HepG2 (cell line): ENCODE results near the gene ANKRD40. TPM values are rescaled to one million over a fixed set of nuclear protein-coding genes. Genes with fewer than 3 reads are reported as not detected.

Experiments used
- ARHGAP35 ChIP-seq: sonication (generic); formaldehyde crosslinking; IDR thresholded peaks from 2 replicates; pipeline ENCODE4 v1.9.0; 2022; ENCODE audit warnings: mild to moderate bottlenecking, inconsistent platforms, moderate library complexity, missing genetic modification reagents, borderline replicate concordance
- CHCHD3 ChIP-seq: sonication (generic); formaldehyde crosslinking; IDR thresholded peaks from 2 replicates; pipeline ENCODE4 v1.8.0; 2022; ENCODE audit warnings: mild to moderate bottlenecking, missing genetic modification reagents, moderate library complexity
- GZF1 ChIP-seq: sonication (generic); formaldehyde crosslinking; IDR thresholded peaks from 2 replicates; pipeline ENCODE4 v1.5.1; 2020; ENCODE audit warnings: mild to moderate bottlenecking, missing genetic modification reagents
- HNF4A ChIP-seq: sonication (generic); formaldehyde crosslinking; IDR thresholded peaks from 2 replicates; pipeline ENCODE4 v1.4.0; 2020; ENCODE audit warnings: missing genetic modification reagents
- KLF16 ChIP-seq, 2 experiments: sonication (generic) in 1 of 2; formaldehyde crosslinking in 1 of 2; IDR thresholded peaks; 2 replicates each; pipeline versions ENCODE4 v1.6.1 to v1.8.0; 2016 to 2023; ENCODE audit warnings: missing genetic modification reagents in 2 of 2, missing compliant biosample characterization in 1 of 2
- MAX ChIP-seq: IDR thresholded peaks from 2 replicates; pipeline ENCODE4 v1.6.1; 2012; ENCODE audit warnings: inconsistent platforms
- MEIS1 ChIP-seq: sonication (generic); formaldehyde crosslinking; IDR thresholded peaks from 2 replicates; pipeline ENCODE4 v1.9.0; 2021; ENCODE audit warnings: mild to moderate bottlenecking, missing genetic modification reagents, moderate library complexity, borderline replicate concordance
- NONO ChIP-seq, 2 experiments: fragments of 450-650 bp in 1 of 2; sonication (generic) in 1 of 2; formaldehyde crosslinking in 1 of 2; IDR thresholded peaks in 1 of 2; conservative IDR thresholded peaks in 1 of 2; 2 replicates each; pipeline versions ENCODE4 v1.6.1 to v1.8.0; 2017 to 2022; ENCODE audit warnings: mild to moderate bottlenecking in 1 of 2, missing genetic modification reagents in 1 of 2, moderate library complexity in 1 of 2
- NR2C2 ChIP-seq: sonication (generic); formaldehyde crosslinking; IDR thresholded peaks from 2 replicates; pipeline ENCODE4 v1.4.0; 2020; ENCODE audit warnings: missing genetic modification reagents, mild to moderate bottlenecking, moderate library complexity, borderline replicate concordance
- PPARG ChIP-seq: conservative IDR thresholded peaks from 2 replicates; pipeline ENCODE4 v1.6.1; 2016; ENCODE audit warnings: missing biosample characterization, missing genetic modification reagents
- SMAD1 ChIP-seq: sonication (generic); formaldehyde crosslinking; IDR thresholded peaks from 2 replicates; pipeline ENCODE4 v1.4.0; 2020; ENCODE audit warnings: missing genetic modification reagents, low read depth, mild to moderate bottlenecking, borderline replicate concordance
- U2AF1 ChIP-seq: fragments of 200-400 bp; formaldehyde crosslinking; optimal IDR thresholded peaks from 2 replicates; pipeline ENCODE3; 2017; ENCODE audit warnings: mild to moderate bottlenecking, low read depth, low read length
- ZNF12 ChIP-seq: sonication (generic); formaldehyde crosslinking; IDR thresholded peaks from 2 replicates; pipeline ENCODE4 v1.5.0; 2020; ENCODE audit warnings: missing genetic modification reagents
- ZNF124 ChIP-seq: sonication (generic); formaldehyde crosslinking; IDR thresholded peaks from 2 replicates; pipeline ENCODE4 v1.4.0; 2020; ENCODE audit warnings: missing genetic modification reagents
- ZNF337 ChIP-seq: sonication (generic); formaldehyde crosslinking; IDR thresholded peaks from 2 replicates; pipeline ENCODE4 v1.5.1; 2020; ENCODE audit warnings: missing genetic modification reagents, low read depth, mild to moderate bottlenecking, borderline replicate concordance
- ZNF574 ChIP-seq: sonication (generic); formaldehyde crosslinking; IDR thresholded peaks from 2 replicates; pipeline ENCODE4 v1.4.0; 2020; ENCODE audit warnings: missing genetic modification reagents
- ZNF687 ChIP-seq: sonication (generic); formaldehyde crosslinking; IDR thresholded peaks from 2 replicates; pipeline ENCODE4 v1.5.1; 2020; ENCODE audit warnings: mild to moderate bottlenecking, missing genetic modification reagents, moderate library complexity
- ZNF800 ChIP-seq: sonication (generic); formaldehyde crosslinking; IDR thresholded peaks from 2 replicates; pipeline ENCODE4 v1.4.0; 2020; ENCODE audit warnings: missing genetic modification reagents
- polyA plus RNA-seq, 8 experiments: library from polyadenylated mRNA; depleted of rRNA in 3 of 8; stranded (reverse) in 7 of 8; unstranded in 1 of 8; fragments of >200 nt; fragmentation: Illumina TruSeq in 4 of 8; extraction: Trizol in 4 of 8; gene quantifications; 2 replicates each; pipeline versions ENCODE4 v1.2.1 to v1.2.3, GENCODE V29; 2011 to 2016; ENCODE audit warnings: low read depth in 4 of 8, missing spikeins in 1 of 8, mixed read lengths in 1 of 8; ENCODE audit not compliant: insufficient read depth in 1 of 8
- total RNA-seq, 5 experiments: library from RNA; depleted of rRNA; stranded (reverse); fragments of >200 nt; fragmentation: Illumina TruSeq; extraction: Trizol; gene quantifications; 2 replicates each; pipeline ENCODE4 v1.2.3, GENCODE V29; 2016; ENCODE audit warnings: low read depth in 1 of 5

Gene ANKRD40
- total and polyA plus RNA-seq, 2 of the 13 experiments (the other 11 are each of a cell fraction or from before 2014, with no cell fraction given) = 35.0 to 46.4 TPM

- TF ChIP-seq ZNF800 (CRISPR knock-in tag) (0 out of 2 replicates have a peak, but pooled peaks have one; percentile 54), NR2C2 (CRISPR knock-in tag) (peak; percentile 73; the same call in 1 of the 2 replicates), ZNF574 (CRISPR knock-in tag) (peak; percentile 61), ZNF124 (CRISPR knock-in tag) (peak; percentile 82), GZF1 (CRISPR knock-in tag) (no peak), ZNF337 (CRISPR knock-in tag) (peak; percentile 49; the same call in 1 of the 2 replicates), SMAD1 (CRISPR knock-in tag) (peak; percentile 49), MEIS1 (0 out of 2 replicates have a peak, but pooled peaks have one; percentile 59), U2AF1 (peak; percentile 68), MAX (peak; percentile 83), PPARG (peak; percentile 62; the same call in 1 of the 2 replicates), KLF16 (CRISPR knock-in tag; IDR thresholded peaks at IDR 0.05) (peak in 1 of 2 experiments; percentile 48; a peak in 1 of 4 replicates), ZNF12 (peak; percentile 46), ARHGAP35 (CRISPR knock-in tag) (peak; percentile 42; the same call in 1 of the 2 replicates), CHCHD3 (CRISPR knock-in tag) (peak; percentile 89), HNF4A (peak; percentile 49), ZNF687 (CRISPR knock-in tag) (peak; percentile 97), NONO (IDR thresholded peaks at IDR 0.05) (no peak), NONO (CRISPR knock-in tag; conservative IDR thresholded peaks at IDR 0.05) (peak; percentile 70; the same call in 1 of the 2 replicates)
These were observed 20.3 kb downstream of the ANKRD40 start (continued) for GRCh38 chr17:50687200-50688066.
